NCI-H345 (cell line): ENCODE measurements around the gene PRPF40A.

Experiments
- DNase-seq: peaks from one replicate; lab custom pipeline; 2025; lab: John Stamatoyannopoulos, UW

The PRPF40A gene

GRCh38 chr2:152651834-152652233 lies 65.4 kb downstream of the PRPF40A start:
- DNase-seq: no peak

GRCh38 chr2:152650768-152651371 lies 66.4 kb downstream of the PRPF40A start:
- DNase-seq: no peak

GRCh38 chr2:152649997-152650396 lies 67.3 kb downstream of the PRPF40A start:
- DNase-seq: no peak

GRCh38 chr2:152648336-152648735 lies 68.9 kb downstream of the PRPF40A start:
- DNase-seq: no peak

GRCh38 chr2:152647552-152647951 lies 69.7 kb downstream of the PRPF40A start:
- peak; percentile 79 for DNase-seq

GRCh38 chr2:152646775-152647174 lies 70.5 kb downstream of the PRPF40A start:
- no peak for DNase-seq

- no peak for DNase-seq
Observed at GRCh38 chr2:152646264-152646663, 71.0 kb downstream of the PRPF40A start.

- DNase-seq: no peak
Observed at GRCh38 chr2:152644189-152644873, 72.9 kb downstream of the PRPF40A start.

- no peak for DNase-seq
Observed at GRCh38 chr2:152638590-152638989, 78.7 kb downstream of the PRPF40A start.

GRCh38 chr2:152638056-152638455 lies 79.2 kb downstream of the PRPF40A start:
- no peak for DNase-seq

GRCh38 chr2:152637251-152637650 lies 80.0 kb downstream of the PRPF40A start:
- no peak for DNase-seq

- peak; percentile 51 for DNase-seq
Observed at GRCh38 chr2:152635635-152636298, 81.5 kb downstream of the PRPF40A start.

GRCh38 chr2:152632736-152633135 lies 84.5 kb downstream of the PRPF40A start:
- no peak for DNase-seq

- peak; percentile 69 for DNase-seq
Observed at GRCh38 chr2:152630466-152630865, 86.8 kb downstream of the PRPF40A start.

GRCh38 chr2:152629202-152629601 lies 88.1 kb downstream of the PRPF40A start:
- no peak for DNase-seq

GRCh38 chr2:152627351-152627957 lies 89.8 kb downstream of the PRPF40A start:
- no peak for DNase-seq

GRCh38 chr2:152626911-152627339 lies 90.3 kb downstream of the PRPF40A start:
- no peak for DNase-seq

- no peak for DNase-seq
Observed at GRCh38 chr2:152624805-152625204, 92.5 kb downstream of the PRPF40A start.

GRCh38 chr2:152623775-152624174 lies 93.5 kb downstream of the PRPF40A start:
- no peak for DNase-seq

GRCh38 chr2:152623076-152623740 lies 94.1 kb downstream of the PRPF40A start:
- no peak for DNase-seq

- DNase-seq: no peak
Observed at GRCh38 chr2:152622219-152622618, 95.0 kb downstream of the PRPF40A start.

GRCh38 chr2:152620985-152621384 lies 96.3 kb downstream of the PRPF40A start:
- DNase-seq: no peak
